GM21526 (cell line): Measurements from ENCODE around the gene STARD8.
"Not testable (repeated sequence)": the region's sequence is repeated elsewhere in the genome, so short reads cannot be mapped to it uniquely, and the experiment has no call there.

Experiments
- ATAC-seq: cut with Tn5 transposase; IDR thresholded peaks from one replicate; pipeline ENCODE4 v1.9.1; 2021; ENCODE audit warnings: moderate library complexity; ENCODE audit not compliant: unreplicated experiment, low FRiP score

Gene STARD8

DNA sequence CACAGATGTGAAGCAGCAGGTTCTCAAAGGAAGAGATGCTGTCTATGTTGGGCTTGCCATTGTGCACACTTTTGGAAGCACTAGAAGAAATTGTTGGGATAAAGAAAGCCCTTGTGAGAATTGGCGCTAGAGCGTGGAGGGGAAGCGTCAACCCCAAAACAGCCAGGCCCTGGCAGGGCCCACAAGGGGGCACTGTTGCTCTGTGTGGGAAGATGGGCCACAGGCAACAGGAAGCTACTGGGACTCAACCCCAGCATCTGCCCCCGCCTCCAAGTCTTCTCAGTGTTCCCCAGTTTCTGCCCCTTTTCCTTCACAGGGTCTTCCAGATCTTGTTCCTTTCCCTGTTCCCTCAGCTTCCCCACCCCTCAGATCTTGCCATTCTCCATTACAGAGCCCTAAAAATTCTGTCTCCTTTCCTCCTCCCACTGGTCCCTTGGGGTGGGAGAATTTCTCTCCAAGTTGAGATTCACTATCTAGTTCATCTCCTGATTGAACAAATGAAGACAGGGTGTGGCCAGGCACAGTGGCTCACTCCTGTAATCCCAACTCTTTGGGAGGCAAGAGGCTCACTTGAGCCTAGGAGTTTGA, 85.5 kb downstream of the STARD8 start:
- ATAC-seq: peak; percentile 88

DNA sequence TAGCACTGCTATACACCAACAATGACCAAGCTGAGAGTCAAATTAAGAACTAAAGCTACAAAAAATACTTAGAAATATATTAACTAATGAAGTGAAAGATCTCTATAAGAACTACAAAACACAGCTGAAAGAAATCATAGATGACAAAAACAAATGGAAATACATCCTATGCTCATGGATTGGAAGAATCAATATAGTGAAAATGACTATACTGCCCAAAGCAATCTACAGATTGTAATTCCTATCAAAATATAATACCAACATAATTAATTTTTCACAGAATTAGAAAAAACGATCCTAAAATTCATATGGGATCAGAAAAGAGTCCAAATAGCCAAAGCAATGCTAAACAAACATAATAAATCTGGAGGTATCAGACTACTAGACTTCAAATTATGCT, 87.8 kb downstream of the STARD8 start:
- ATAC-seq: no peak

DNA sequence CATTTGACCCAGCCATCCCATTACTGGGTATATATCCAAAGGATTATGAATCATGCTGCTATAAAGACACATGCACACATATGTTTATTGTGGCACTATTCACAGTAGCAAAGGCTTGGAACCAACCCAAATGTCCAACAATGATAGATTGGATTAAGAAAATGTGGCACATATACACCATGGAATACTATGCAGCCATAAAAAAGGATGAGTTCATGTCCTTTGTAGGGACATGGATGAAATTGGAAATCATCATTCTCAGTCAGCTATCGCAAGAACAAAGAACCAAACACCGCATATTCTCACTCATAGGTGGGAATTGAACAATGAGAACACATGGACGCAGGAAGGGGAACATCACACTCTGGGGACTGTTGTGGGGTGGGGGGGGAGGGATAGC, 94.4 kb downstream of the STARD8 start:
- ATAC-seq: not testable (repeated sequence)

DNA sequence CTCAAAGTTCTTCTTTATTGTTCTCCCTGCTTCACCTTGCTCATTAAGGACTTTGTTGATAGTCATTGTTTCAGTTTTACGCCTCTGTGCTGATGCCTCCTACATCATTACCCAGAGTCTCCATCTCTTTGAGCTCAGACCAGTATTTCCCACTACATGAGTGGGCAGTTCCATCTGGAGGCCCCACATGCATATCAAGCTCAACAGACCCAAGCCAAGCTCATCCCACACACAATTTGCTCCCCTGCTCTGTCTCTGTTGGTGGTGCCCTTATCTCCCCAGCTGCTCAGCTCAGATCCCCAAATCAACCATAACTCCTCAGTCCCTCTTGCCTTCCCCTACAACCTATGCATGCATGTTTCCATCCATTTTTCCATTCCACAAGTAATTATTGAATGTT, 96.3 kb downstream of the STARD8 start:
- no peak for ATAC-seq

DNA sequence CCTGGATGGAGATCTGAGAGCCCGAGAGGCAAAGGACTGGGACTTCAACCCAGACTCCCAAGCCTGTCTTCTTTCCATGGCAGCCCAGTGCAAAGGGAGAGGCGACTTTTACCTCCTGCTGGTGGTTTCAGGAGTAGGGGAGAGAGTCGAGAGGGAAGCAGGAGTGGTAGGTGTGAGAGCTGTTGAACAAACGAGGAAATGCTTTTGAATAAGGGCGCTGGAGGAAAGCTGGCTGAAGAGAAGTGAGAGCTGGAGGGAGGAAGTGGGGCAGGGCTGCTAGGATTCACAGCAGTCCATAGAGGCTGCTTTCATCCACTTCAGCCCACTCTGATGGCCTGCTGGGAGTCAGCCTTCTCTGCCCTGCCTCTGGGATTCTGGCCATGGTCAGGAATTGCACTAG, 99.5 kb downstream of the STARD8 start:
- ATAC-seq: no peak

DNA sequence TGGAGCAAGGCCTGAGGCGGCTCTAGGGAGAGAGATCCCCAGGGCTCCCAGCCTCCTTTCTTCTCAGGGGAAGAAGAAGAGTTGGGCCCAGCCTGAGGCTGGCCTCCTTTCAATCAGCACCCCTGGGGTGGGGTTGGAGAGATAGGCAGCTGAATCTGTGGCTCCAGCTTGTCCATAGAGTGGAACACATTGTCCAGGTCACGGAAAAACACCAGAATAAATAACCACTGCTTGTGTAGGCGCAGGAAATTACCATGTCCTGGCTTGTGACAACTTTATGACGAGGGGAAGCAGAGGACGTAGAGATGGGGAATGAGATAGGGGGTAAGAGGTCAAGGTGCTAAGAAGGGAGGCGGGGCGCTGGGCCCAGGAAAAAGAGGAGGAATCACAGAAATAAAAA, 100.6 kb downstream of the STARD8 start:
- ATAC-seq: no peak

DNA sequence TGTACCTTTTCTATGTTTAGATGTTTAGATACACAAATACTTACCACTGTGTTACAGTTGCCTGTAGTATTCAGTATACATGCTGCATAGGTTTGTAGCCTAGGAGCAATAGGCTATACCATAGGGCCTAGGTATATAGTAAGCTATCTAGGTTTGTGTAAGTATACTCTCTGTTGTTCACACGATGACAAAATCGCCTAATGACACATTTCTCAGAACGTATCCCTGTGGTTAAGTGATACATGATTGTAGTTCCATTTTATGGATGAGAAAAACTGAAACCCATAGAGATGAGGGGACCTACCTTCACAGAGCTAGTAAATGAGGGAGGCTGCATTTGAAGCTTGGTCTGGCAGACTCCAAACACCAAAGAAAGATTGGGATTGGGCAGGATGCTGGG, 102.0 kb downstream of the STARD8 start:
- ATAC-seq: no peak

DNA sequence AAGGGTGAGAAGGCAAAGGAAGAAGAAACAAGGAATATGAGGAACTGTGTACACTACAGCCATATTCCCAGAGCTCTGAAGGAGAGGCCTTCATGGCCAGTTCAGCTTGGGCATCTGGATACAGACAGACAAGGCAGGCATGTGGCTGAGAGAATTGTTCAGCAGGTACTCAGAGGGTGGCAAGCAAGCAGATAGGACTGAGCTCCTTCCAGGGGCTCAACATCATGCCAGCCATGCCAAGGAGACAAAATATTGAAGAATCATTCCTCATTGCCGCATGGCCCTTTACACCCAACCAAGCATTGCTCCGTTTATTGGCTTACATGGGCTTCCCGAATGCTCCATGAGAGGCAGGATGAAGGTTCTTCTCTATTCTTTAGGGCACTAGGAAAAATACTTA, 102.8 kb downstream of the STARD8 start:
- ATAC-seq: no peak

DNA sequence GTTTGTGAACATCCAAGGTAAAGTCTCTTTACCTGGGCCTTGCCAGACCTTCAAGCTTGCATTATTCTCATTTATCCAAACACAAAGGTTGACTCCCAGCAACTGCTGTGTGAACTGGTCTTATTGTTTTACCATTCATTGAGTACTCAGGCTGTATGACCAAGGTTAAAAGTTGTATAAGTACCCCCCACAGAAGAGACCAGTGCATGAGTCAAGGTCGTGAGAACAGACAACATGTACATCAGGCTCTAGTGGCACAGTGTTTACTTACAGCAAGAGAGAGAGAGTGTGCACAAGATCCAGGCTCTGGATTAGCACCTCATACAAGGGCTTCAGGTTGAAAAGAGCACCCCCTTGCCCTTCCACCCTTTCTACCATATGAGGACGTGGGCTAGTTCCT, 103.9 kb downstream of the STARD8 start:
- no peak for ATAC-seq

DNA sequence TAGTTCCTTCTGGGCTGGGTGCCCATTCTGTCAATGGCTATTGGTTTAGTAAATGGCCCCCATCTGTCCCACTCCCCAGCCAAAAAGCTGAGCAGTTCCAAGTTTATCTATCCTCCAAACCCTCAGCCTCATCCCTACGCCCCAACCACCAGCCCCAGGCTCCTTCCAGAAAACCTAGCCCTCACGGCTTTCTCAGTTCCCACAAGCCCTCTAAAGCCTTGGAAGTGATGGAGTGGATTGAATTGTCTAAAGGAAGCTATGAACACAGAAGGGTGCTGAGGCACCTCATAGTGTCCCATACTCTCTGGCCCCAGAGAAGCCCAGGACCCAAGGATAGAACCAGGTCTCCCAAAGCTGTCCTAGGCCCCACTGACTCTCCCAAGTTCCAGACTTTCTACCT, 105.8 kb downstream of the STARD8 start:
- no peak for ATAC-seq

DNA sequence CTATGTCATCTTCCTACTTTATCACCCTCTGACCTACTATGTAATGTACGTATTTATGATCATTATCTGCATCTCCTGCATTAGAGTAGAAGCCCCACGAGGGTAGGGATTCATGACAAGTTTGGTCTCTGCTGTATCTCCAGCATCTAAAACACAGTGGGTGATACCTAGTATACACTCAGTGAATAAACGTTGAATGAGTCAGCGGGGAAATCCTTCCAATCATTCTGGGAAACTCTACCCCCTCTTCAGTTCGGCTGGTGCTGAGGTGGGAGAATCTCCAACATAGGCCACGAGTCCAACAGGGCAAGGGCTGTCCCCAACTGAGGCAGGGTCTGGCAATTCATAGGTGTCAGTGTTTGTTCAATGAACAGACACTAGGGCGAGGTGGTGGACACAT, 106.9 kb downstream of the STARD8 start:
- ATAC-seq: no peak

DNA sequence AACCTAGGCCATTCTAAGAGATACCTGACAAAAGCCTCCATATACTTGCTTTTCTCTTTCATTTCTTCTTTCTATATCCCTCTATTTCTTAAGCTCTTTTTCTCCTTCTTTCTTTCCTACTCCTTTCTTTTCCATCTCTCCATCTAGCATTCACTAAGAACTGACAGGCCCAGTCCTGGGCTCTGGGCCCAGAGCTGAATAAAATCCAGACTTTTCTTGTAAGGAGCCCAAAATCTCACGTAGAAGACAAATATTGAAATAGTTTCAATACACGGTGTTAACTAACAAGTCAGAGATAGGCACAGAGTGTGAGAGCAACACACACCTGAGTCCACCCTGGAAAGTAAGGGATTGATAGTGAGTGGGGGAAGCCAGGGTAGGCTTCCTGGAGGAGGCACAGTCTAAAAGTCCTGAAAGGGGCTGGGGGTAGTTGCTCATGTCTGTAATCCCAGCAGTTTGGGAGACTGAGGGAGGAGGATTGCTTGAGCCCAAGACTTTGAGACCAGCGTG, 108.2 kb downstream of the STARD8 start:
- no peak for ATAC-seq

DNA sequence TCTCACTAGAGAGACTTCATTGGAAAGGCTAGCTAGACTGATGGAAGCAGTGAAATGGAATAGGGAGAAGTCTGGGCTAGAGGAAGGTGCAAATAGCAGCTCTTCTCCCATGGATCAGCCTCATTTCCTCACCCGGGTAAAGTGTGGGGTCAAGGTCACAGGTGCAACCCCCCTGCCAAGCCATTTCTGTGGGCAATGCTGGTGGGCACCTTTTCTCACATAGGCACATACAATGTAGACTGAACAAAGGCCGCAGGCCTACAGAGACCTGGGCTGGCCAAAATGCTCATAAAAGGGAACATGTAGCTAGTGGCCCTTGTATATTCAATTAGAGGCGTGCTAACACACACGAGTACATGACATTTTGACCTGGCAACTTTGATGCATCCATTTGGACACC, 109.9 kb downstream of the STARD8 start:
- no peak for ATAC-seq

DNA sequence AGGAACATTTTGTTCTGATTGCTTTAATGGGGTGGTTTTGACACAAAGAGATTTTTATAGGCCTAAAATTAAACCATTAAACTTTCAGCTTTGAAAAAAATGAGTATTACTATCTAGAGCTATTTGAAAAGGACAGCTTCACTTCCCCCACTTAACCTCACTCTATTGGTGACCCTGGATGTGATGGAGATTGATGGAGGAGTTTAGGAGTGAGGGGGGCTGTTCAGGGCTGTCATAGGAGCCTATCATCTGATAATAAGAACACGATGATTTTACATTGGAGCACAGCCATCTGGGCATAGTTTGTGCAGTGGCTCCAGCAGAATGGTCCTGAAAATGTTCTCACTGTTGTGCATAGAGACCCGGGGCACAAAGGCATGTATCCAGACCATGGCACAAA, 110.3 kb downstream of the STARD8 start:
- ATAC-seq: no peak

DNA sequence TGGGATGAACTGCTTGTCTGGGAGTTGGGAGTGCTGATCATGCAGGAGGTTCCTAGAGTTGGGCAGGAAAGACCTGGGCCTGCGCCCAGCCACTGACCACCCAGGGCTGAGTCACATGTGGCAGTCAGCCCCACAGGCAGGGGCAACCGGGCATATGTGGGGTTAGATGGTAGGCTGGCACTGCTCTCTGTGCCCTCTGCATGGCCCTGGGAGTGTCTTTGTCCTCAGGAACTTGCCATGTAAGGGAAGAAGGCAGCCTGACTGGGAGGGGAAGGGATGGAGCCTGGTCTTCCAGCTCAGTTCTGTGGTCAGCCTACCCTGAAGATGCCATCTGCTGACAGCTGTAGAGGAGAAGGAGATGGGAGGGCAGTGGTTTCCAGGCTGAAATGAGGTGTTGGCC, 111.2 kb downstream of the STARD8 start:
- no peak for ATAC-seq

DNA sequence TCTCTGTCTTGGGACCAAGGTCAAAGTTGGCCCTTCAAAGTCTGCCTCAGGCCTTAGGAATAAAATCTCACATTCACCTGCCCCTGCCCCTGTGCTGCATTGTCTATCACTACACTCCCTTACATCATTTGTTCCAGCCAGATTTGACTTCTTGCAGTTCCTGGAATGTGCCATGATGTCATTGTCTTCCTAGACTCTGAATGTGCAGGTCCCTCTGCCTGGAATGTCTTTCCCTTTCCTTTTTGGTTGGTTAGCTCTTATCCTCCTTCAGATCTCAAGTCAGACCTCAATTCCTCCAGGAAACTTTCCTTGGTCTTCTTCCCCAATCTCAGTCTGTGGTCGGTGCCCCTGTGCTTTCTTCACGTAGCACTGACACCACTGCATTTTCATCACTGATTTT, 113.6 kb downstream of the STARD8 start:
- no peak for ATAC-seq

DNA sequence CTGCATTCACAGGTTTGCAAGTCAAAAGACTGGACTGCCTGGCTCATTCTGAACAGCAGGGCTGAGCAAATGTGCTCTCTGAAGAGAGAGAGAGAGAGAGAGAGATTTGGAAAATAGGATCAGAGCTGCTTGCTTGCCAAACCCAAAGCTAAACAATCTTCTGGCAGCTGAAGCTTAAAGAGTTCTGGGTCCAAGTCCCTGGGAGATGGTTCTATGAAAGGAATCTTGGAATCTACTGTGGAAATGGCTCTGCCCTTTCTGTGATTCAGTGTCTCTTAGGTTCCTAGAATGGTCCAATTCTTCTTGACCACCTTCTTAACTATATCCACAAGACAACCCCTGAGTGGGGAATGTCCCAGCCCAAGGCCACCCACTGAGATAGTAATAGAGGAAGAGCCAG, 115.3 kb downstream of the STARD8 start:
- ATAC-seq: no peak

DNA sequence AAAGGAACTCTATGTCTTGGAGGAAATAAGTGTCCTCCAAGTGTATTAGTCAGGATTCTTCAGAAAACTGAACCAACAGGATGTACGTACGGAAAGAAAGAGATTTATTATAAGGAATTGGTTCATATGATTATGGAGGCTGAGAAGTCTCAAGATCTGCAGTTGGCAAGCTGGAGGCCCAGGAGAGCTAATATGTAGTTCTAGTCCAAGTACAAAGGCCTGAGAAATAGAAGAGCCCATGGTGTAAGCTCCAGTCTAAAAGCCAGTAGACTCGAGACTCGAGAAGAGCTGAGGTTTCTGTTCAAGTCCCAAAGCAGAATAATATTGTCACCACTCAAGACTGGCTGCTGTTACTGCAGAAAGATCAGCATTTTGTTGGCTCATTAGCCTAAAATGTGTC, 116.0 kb downstream of the STARD8 start:
- ATAC-seq: no peak
